22Rv1 (cell line): ENCODE results near the gene STXBP5.
"Not testable (repeated sequence)": the region's sequence is repeated elsewhere in the genome, so short reads cannot be mapped to it uniquely, and the experiment has no call there.

Source experiments
- H3K27ac ChIP-seq: fragments of 450-650 bp; 2 replicates; pipeline ENCODE4 v1.5.1; 2017
- CTCF ChIP-seq: fragments of 450-650 bp; IDR thresholded peaks from 2 replicates; pipeline ENCODE4 v1.5.1; 2017; ENCODE audit warnings: mild to moderate bottlenecking
- ZFX ChIP-seq: fragments of 450-650 bp; IDR thresholded peaks from 2 replicates; pipeline ENCODE4 v1.6.1; 2017; ENCODE audit warnings: antibody characterized with exemption, borderline replicate concordance

Gene STXBP5

GRCh38 chr6:147246853-147247635 lies 42.8 kb downstream of the STXBP5 start:
- no peak overlapping the region for H3K27ac ChIP-seq
- TF ChIP-seq CTCF (no peak), ZFX (no peak)

GRCh38 chr6:147248859-147249258 lies 44.6 kb downstream of the STXBP5 start:
- no peak for TF ChIP-seq CTCF
- no peak for TF ChIP-seq ZFX
- H3K27ac ChIP-seq = no peak overlapping the region

- TF ChIP-seq ZFX (no peak), CTCF (no peak)
- H3K27ac ChIP-seq = no peak overlapping the region
These were observed 46.9 kb downstream of the STXBP5 start for GRCh38 chr6:147251072-147251471.

- H3K27ac ChIP-seq = not testable (repeated sequence)
These were observed 50.8 kb downstream of the STXBP5 start for GRCh38 chr6:147254929-147255473.

GRCh38 chr6:147255948-147256674 lies 51.9 kb downstream of the STXBP5 start:
- no peak overlapping the region for H3K27ac ChIP-seq
- no peak for TF ChIP-seq ZFX
- no peak for TF ChIP-seq CTCF

GRCh38 chr6:147257760-147258159 lies 53.5 kb downstream of the STXBP5 start:
- H3K27ac ChIP-seq = no peak overlapping the region
- TF ChIP-seq CTCF = no peak
- TF ChIP-seq ZFX = no peak

GRCh38 chr6:147260091-147260490 lies 55.9 kb downstream of the STXBP5 start:
- no peak overlapping the region for H3K27ac ChIP-seq
- TF ChIP-seq CTCF (no peak), ZFX (no peak)
